ENCODE data around the gene C1QL4.

Gene C1QL4

GRCh38 chr12:49367381-49368239 lies 30.6 kb upstream of the C1QL4 start, which contains the start of gene SPATS2:
Gene SPATS2, plus strand, starts transcription at chr12:49367462. Its CDS starts 93,551 bp downstream, at chr12:49461013.
- H3K27ac ChIP-seq: peak within 1 kb of the TSS; percentile 98
- TF ChIP-seq CTCF (conservative IDR thresholded peaks at IDR 0.05): no peak

GRCh38 chr12:49366652-49367380 lies 29.8 kb upstream of the C1QL4 start:
- peak; percentile 47 for TF ChIP-seq CTCF (conservative IDR thresholded peaks at IDR 0.05)
- peak overlapping the region; percentile 98 for H3K27ac ChIP-seq

GRCh38 chr12:49366096-49366651 lies 29.2 kb upstream of the C1QL4 start:
- no peak for TF ChIP-seq CTCF (conservative IDR thresholded peaks at IDR 0.05)
- peak overlapping the region; percentile 98 for H3K27ac ChIP-seq

- H3K27ac ChIP-seq: peak overlapping the region; percentile 98
- TF ChIP-seq CTCF (conservative IDR thresholded peaks at IDR 0.05): no peak
These were observed 28.6 kb upstream of the C1QL4 start for GRCh38 chr12:49365542-49365941.

- H3K27ac ChIP-seq: no peak overlapping the region
These were observed 28.0 kb upstream of the C1QL4 start for GRCh38 chr12:49364989-49365388.

GRCh38 chr12:49362077-49362476 lies 25.1 kb upstream of the C1QL4 start:
- no peak for TF ChIP-seq CTCF (conservative IDR thresholded peaks at IDR 0.05)

More at GRCh38 chr12:49364989-49365388, 28.0 kb upstream of the C1QL4 start:
- no peak for TF ChIP-seq CTCF (conservative IDR thresholded peaks at IDR 0.05)

GRCh38 chr12:49359671-49360070 lies 22.7 kb upstream of the C1QL4 start:
- no peak overlapping the region; the same call in 1 of the 2 replicates for H3K27ac ChIP-seq
- TF ChIP-seq CTCF (conservative IDR thresholded peaks at IDR 0.05): no peak

More at GRCh38 chr12:49362077-49362476, 25.1 kb upstream of the C1QL4 start:
- no peak overlapping the region for H3K27ac ChIP-seq

Measured in VCaP (cell line).